Naive thymus-derived CD8-positive, alpha-beta T cell (primary cell): ENCODE measurements around the gene CHST15. TPM values are rescaled to one million over a fixed set of nuclear protein-coding genes. Genes with fewer than 3 reads are reported as not detected.

Experiments
- ATAC-seq, 2 donors: fragments of 150-1000 bp; cut with Tn5 transposase in 1 of 2; sonication (Bioruptor Pico), chemical (Tn5 transposase) in 1 of 2; 1 replicate in 1 of 2; 2 replicates in 1 of 2; pipeline ENCODE4 v1.10.0; 2021; ENCODE audit warnings: mild to moderate bottlenecking in 2 of 2, moderate library complexity in 2 of 2
- POLR2A ChIA-PET: fragments of 350-600 bp; sonication (Branson Sonifier 250); formaldehyde crosslinking; loops from one replicate; lab custom pipeline; 2021; ENCODE audit warnings: antibody characterized with exemption; lab: Charles Lee
- DNase-seq, 10 donors: peaks; one replicate each; pipeline versions ENCODE4 v3.0.0 to v3.0.0-alpha.2; 2020 to 2022
- H3K27ac Mint-ChIP-seq, 10 donors: one replicate each; pipeline ENCODE4 v1.8.0; 2020 to 2022; ENCODE audit warnings: mild to moderate bottlenecking in 10 of 10, mixed read lengths in 10 of 10, moderate library complexity in 4 of 10, inconsistent platforms in 1 of 10
- H3K27me3 Mint-ChIP-seq, 5 donors: one replicate each; pipeline ENCODE4 v1.8.0; 2021 to 2022; ENCODE audit warnings: mixed read lengths in 5 of 5
- H3K36me3 Mint-ChIP-seq, 3 donors: one replicate each; pipeline ENCODE4 v1.8.0; 2020 to 2022; ENCODE audit warnings: mixed read lengths in 3 of 3, mild to moderate bottlenecking in 2 of 3, inconsistent platforms in 1 of 3
- H3K4me1 Mint-ChIP-seq, 4 donors: one replicate each; pipeline ENCODE4 v1.8.0; 2021 to 2022; ENCODE audit warnings: mixed read lengths in 4 of 4
- H3K4me3 Mint-ChIP-seq, 10 donors: one replicate each; pipeline ENCODE4 v1.8.0; 2020 to 2022; ENCODE audit warnings: mild to moderate bottlenecking in 10 of 10, mixed read lengths in 10 of 10, moderate library complexity in 6 of 10, inconsistent platforms in 1 of 10
- H3K9me3 Mint-ChIP-seq, 9 donors: one replicate each; pipeline ENCODE4 v1.8.0; 2020 to 2022; ENCODE audit warnings: mixed read lengths in 9 of 9, mild to moderate bottlenecking in 3 of 9, inconsistent platforms in 1 of 9, moderate library complexity in 1 of 9
- polyA plus RNA-seq, 3 donors: library from polyadenylated mRNA; unstranded; fragments of 300-500 nt; fragmentation: Illumina TruSeq; gene quantifications; one replicate each; pipeline ENCODE4 v1.2.3, GENCODE V29; 2021
- total RNA-seq, 8 experiments: library from RNA in 2 of 8; stranded (reverse) in 2 of 8; gene quantifications; one replicate each; pipeline ENCODE4 v1.2.3 and lab custom pipeline; 2021 to 2026

CHST15 gene
- total and polyA plus RNA-seq, 5 experiments from 2014 or later, result 0.05 to 2.4 (median 1.1) TPM; not detected in 1

DNA sequence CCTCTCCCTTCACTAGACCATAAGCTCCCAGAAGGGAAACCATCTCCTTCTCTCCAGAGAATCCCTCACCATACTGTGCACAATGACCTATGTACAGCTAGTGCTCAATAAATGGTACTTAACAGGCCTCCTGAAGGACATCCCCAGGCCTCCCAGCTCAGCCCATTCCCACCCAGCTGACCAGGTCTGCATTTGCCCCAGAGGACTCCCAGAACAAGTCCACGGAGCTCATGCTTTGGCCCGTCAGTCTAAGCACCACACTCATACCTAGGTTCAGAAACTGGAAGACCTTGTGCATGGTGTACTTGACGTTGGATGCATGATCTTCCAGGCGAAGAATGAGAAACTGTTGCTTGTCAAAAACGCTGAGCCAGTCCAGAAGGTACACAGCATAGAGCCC is 81.3 kb downstream of the CHST15 start:
- Mint-ChIP-seq H3K36me3 (peaks cover 0 to 8% (median 0%) of the 10 kb centered on the region in 3 donors), H3K27ac (no peak overlapping the region), H3K27me3 (peaks cover 0 to 12% (median 0%) of the 10 kb centered on the region in 5 donors), H3K4me1 (no peaks in the 10 kb centered on the region), H3K4me3 (no peak overlapping the region), H3K9me3 (peaks cover 5 to 18% (median 10%) of the 10 kb centered on the region in 9 donors)
- ATAC-seq (no peak), DNase-seq (peak in 1 of 10 donors; percentile 14)
- POLR2A ChIA-PET, result no interaction called here

DNA sequence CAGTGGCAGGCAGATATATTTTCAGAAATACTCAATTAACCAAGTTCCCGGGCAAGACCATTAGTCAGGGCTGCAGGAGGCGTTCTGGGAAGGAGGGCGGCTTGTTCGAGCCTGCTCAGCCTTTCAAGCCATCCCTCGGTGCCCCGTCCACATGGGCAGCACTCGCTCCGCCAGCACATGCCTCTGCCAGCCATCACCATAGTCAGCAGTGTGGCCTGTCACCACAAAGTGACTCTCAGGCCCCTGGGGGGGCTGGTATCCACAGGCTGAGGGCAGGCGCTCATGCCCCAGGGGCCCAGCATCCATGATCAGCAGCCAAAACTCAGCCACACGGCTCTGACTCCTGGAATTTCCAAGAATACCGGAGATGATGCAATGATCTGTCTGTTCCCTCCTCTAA is 81.9 kb downstream of the CHST15 start:
- Mint-ChIP-seq H3K4me1 (no peaks in the 10 kb centered on the region), H3K27ac (no peak overlapping the region), H3K36me3 (peaks cover 0 to 8% (median 0%) of the 10 kb centered on the region in 3 donors), H3K4me3 (no peak overlapping the region), H3K9me3 (peaks cover 5 to 18% (median 10%) of the 10 kb centered on the region in 9 donors), H3K27me3 (peaks cover 0 to 12% (median 0%) of the 10 kb centered on the region in 5 donors)
- peak in 1 of 10 donors; percentile 19 for DNase-seq
- POLR2A ChIA-PET, result no interaction called here
- ATAC-seq, result no peak

DNA sequence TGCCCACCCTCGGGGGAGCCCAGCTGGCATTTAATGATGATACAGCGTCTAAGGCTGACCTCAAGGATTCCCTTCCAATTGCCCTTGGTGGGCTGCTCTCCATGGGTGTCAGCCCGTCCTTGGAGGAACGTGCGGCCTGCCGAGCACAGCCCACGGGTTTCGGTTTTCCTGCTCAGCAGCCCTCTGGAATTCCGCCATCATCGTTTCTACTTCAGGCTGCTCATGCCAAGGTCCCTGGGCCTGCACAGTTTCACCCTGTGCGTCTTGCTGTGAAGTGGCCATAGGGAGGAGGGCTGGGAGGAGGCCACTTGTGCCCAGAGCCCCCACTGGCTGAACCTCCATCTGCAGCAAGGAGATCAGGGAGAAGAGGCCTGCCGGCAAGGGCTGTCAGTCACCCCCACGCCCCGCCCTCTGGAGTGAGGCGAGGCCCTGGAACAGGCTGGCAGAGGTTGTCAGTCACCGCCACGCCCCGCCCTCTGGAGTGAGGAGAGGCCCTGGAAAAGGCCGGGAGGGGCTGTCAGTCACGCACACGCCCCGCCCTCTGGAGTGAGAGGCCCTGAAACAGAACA is 82.8 kb downstream of the CHST15 start:
- DNase-seq (peak in 1 of 10 donors; percentile 54), ATAC-seq (no peak)
- Mint-ChIP-seq H3K9me3 (peaks cover 5 to 18% (median 10%) of the 10 kb centered on the region in 9 donors), H3K27ac (no peak overlapping the region), H3K4me1 (no peaks in the 10 kb centered on the region), H3K36me3 (peaks cover 0 to 8% (median 0%) of the 10 kb centered on the region in 3 donors), H3K4me3 (no peak overlapping the region), H3K27me3 (peaks cover 0 to 11% (median 0%) of the 10 kb centered on the region in 5 donors)
- POLR2A ChIA-PET, result no interaction called here

DNA sequence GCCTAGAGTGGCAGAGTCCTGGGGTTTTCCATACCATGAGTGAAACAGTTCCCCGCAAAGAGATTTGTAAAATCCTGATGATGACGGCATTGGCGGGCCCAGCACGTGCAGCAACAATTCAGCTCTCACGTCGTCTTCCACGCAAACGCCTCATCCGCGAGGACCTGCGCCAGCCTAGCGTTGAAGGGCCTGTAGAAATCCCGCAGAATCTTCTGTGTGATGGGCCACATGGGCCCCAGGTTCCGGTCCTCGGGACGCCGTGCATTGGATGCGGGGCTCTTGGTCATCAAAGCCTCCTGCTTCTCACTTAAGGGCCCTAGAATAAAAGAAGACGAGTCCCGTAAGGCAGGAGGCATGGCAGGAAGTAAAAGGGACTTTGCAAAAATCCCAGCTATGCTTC is 83.4 kb downstream of the CHST15 start:
- DNase-seq (peak in 1 of 10 donors; percentile 32), ATAC-seq (no peak)
- Mint-ChIP-seq H3K4me3 (no peak overlapping the region), H3K4me1 (no peaks in the 10 kb centered on the region), H3K27ac (no peak overlapping the region), H3K9me3 (peaks cover 5 to 18% (median 10%) of the 10 kb centered on the region in 9 donors), H3K36me3 (peaks cover 0 to 8% (median 0%) of the 10 kb centered on the region in 3 donors), H3K27me3 (peaks cover 0 to 8% (median 0%) of the 10 kb centered on the region in 5 donors)
- POLR2A ChIA-PET, result no interaction called here

DNA sequence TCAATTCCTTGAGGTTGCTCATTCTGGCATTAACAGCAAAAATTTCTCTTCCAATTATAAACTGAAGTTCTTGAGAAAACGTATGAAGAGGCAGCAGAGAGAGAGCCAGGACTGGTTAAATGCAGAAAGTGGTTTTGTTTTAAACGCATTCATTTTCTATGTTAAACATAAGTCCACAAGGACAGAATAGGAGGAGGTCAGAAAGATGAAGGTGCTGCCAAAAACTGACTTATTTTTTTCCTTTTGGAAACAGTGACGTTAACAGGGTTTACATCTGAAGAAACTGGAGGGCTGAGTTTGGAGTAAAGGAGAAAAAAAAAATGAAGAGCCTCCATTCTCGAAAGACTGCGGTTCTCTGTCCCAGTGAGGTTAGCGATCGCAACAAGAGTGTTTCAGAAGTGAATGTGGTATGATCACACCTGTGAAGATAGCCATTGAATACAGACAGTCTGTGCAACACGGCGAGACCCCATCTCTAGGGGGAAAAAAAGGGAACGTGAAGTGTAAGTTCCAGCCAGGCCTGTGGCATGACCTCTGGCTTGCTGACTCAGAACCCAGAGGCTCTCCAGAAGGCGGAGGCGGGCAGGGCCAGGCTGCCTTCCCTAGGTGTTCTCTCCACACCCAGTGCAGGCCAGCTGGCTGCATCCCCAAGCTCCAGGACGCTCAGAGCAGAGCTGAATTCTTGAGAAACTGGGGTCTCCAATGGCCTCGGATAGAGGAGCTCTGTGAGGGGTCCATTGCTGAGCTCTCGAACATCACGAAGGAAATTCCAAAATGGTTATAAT is 84.0 kb downstream of the CHST15 start:
- no peak for ATAC-seq
- peak in 1 of 10 donors; percentile 53 for DNase-seq
- H3K9me3 Mint-ChIP-seq, result peaks cover 5 to 18% (median 10%) of the 10 kb centered on the region in 9 donors
- peaks cover 0 to 8% (median 0%) of the 10 kb centered on the region in 3 donors for H3K36me3 Mint-ChIP-seq
- POLR2A ChIA-PET, result no interaction called here
- no peak overlapping the region for H3K27ac Mint-ChIP-seq
- H3K27me3 Mint-ChIP-seq, result peaks cover 0 to 8% (median 0%) of the 10 kb centered on the region in 5 donors
- no peaks in the 10 kb centered on the region for H3K4me1 Mint-ChIP-seq
- no peak overlapping the region for H3K4me3 Mint-ChIP-seq

DNA sequence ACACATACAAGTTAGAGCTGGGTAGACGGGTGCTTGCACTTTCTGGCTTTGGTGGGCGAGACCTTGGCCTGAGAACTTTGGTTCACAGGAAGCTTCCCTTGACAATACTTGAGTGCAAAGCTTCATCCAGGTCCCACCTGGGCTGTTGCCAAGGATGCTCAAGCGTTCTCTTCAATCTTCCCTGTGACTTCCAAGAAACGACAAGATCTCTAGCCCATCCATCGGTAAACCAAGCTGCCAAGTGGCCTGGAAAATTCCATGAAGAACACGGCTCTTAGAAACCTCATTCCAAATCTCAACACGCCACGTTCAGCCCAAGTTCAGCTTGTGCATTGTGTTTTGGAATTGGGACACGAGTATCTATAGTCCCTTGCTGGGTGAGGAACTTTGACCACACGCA is 84.7 kb downstream of the CHST15 start:
- Mint-ChIP-seq H3K27me3 (peaks cover 0 to 4% (median 0%) of the 10 kb centered on the region in 5 donors), H3K9me3 (peaks cover 1 to 13% (median 5%) of the 10 kb centered on the region in 9 donors), H3K36me3 (peaks cover 0 to 5% (median 0%) of the 10 kb centered on the region in 3 donors), H3K4me1 (no peaks in the 10 kb centered on the region), H3K4me3 (no peak overlapping the region), H3K27ac (no peak overlapping the region)
- POLR2A ChIA-PET, result no interaction called here
- ATAC-seq, result no peak
- no peak for DNase-seq

DNA sequence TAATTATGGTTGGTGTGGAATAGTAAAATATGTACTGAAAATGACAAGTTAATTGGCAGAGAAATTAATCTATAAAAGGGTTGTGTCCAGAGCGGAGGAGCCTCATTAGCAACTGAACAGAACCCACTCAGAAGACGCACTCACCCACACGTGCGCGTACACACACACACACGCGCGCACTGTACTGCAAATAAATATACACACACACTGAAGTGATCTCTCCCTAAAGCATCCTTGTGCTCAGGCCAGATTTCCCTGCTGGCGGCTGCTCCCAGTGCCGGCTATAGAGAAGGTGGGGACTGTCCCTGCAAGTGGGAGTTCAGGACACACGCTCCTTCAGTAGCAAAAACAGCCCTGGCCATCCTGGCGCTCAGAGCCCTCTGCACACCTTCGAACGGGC is 85.2 kb downstream of the CHST15 start:
- H3K36me3 Mint-ChIP-seq, result no peaks in the 10 kb centered on the region
- DNase-seq (no peak), ATAC-seq (no peak)
- no peaks in the 10 kb centered on the region for H3K4me1 Mint-ChIP-seq
- H3K27me3 Mint-ChIP-seq, result no peaks in the 10 kb centered on the region
- no peak overlapping the region for H3K27ac Mint-ChIP-seq
- POLR2A ChIA-PET, result no interaction called here
- H3K9me3 Mint-ChIP-seq, result peaks cover 0 to 8% (median 1%) of the 10 kb centered on the region in 9 donors
- no peak overlapping the region for H3K4me3 Mint-ChIP-seq

DNA sequence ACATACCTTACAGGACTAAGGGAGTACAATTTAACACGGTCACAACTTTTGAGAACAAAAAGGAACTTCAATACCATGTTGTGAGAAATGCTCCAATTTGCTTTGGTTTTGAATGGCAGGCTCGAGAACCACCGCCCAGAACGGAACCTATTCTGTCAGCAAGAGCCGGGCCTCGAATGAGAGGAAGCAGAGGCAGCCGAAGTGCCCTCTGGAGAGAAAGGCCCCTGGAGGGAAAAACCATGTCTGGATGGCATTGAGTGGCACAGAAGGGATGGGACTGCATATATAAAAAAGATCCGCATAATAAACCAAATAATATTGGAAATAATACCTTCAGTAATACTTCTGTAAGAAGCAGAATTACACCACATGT is 85.6 kb downstream of the CHST15 start:
- DNase-seq (no peak), ATAC-seq (no peak)
- Mint-ChIP-seq H3K4me3 (no peak overlapping the region), H3K27me3 (no peaks in the 10 kb centered on the region), H3K4me1 (no peaks in the 10 kb centered on the region), H3K9me3 (peaks cover 0 to 3% (median 0%) of the 10 kb centered on the region in 9 donors), H3K36me3 (no peaks in the 10 kb centered on the region), H3K27ac (no peak overlapping the region)
- POLR2A ChIA-PET, result no interaction called here

DNA sequence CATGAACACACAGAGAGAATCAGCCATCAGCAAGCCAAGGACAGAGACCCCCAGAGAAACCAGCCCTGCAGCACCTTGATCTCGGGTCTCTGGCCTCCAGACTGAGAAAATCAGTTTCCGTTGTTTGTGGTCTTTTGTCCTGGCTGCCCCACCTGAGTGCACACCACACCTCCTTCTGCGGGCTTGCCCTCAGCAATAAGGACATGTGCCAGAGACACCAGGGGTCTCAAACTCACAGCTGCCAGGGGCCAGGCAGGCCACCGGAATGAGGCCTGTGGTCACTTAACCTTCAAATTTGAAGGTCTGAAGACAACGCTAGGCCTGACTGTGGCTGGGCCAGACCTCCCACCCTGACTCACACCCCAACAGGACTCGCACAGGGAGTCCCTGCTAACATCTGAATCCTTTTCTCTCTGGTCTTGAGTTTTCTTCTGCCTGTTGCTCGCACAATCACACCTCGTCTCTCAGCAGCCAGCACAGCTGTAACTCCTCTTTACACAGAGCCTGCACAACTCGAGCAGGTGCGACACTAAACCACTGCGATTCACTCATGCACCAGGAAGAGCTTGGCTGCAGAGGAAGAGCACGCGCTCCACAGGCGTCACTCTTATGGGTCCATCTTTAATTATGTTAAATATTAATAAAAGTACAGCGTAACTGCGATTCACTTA is 86.2 kb downstream of the CHST15 start:
- H3K4me3 Mint-ChIP-seq, result no peak overlapping the region
- no peaks in the 10 kb centered on the region for H3K36me3 Mint-ChIP-seq
- no peaks in the 10 kb centered on the region for H3K4me1 Mint-ChIP-seq
- POLR2A ChIA-PET, result no interaction called here
- no peaks in the 10 kb centered on the region for H3K27me3 Mint-ChIP-seq
- no peak for ATAC-seq
- DNase-seq, result no peak
- H3K27ac Mint-ChIP-seq, result no peak overlapping the region
- peaks cover 0 to under 1% (median 0%) of the 10 kb centered on the region in 9 donors for H3K9me3 Mint-ChIP-seq

DNA sequence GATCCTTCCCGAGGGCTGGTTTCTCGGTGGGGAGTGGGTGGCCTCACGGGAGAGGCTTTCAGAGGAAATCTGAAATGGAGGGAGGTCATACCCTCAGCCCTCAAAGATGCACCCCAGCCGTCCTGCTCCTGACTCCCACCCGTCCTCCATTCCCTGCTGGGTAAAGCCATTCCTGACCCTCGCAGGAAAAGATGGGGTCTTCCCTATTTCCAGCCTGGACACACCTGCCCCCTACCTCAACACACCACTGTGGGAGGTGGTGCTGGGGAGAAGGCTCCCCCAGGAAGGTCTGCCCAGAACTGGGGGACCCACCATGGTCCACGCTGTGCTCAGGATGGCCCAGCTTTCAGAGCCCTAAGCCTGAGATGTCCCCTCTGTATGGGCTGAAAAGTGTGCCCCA is 86.9 kb downstream of the CHST15 start:
- Mint-ChIP-seq H3K36me3 (no peaks in the 10 kb centered on the region), H3K27ac (peak overlapping the region in 1 of 10 donors; percentile 67), H3K4me1 (no peaks in the 10 kb centered on the region), H3K9me3 (no peaks in the 10 kb centered on the region), H3K27me3 (peaks cover 0 to 2% (median 0%) of the 10 kb centered on the region in 5 donors), H3K4me3 (no peak overlapping the region)
- POLR2A ChIA-PET, result no interaction called here
- ATAC-seq (no peak), DNase-seq (no peak)

DNA sequence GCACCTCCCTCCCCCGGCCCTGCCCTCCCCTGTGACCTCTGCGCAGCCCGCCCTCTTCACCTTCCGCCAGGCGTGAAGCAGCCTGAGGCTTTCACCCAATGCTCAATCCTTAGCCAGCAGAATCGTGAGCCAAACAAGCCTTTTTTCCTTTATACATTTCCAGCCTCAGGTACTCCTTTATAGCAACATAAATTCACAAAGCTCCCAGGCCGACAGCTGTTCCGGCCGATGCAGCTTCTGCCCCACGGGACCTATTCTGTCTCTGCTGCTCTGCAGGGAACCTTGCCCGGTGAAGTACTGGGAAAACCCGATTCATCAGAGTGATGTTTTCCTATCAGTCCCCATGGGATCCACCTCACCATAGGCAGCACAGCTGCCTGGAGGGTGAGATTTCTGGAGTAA is 87.4 kb downstream of the CHST15 start:
- Mint-ChIP-seq H3K4me1 (peaks cover 0 to 5% (median 0%) of the 10 kb centered on the region in 4 donors), H3K27ac (no peak overlapping the region), H3K4me3 (no peak overlapping the region), H3K9me3 (no peaks in the 10 kb centered on the region), H3K27me3 (peaks cover 0 to 6% (median 0%) of the 10 kb centered on the region in 5 donors), H3K36me3 (no peaks in the 10 kb centered on the region)
- ATAC-seq, result no peak
- DNase-seq, result no peak
- POLR2A ChIA-PET, result no interaction called here

DNA sequence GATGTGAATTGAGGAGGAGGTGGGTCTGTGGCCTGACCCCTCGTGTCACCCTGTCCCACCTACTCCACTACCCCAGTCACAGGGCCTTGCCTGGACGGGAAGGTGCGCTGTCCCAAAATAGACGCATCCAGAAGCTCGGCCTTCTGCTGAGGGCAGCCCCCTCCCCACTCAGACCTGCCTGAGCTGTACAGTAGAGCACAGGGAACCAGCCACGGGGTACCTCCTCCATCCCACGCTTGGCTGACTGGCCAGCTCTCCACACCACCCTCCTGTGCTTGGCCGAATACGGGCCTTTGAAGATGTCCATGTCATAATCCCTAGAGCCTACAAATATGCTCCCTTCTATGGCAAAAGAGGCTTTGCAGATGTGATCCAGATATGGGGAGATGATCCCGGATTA is 88.3 kb downstream of the CHST15 start:
- no peak overlapping the region for H3K4me3 Mint-ChIP-seq
- DNase-seq (no peak), ATAC-seq (no peak)
- no peak overlapping the region for H3K27ac Mint-ChIP-seq
- H3K4me1 Mint-ChIP-seq, result peaks cover 0 to 6% (median 0%) of the 10 kb centered on the region in 4 donors
- POLR2A ChIA-PET, result no interaction called here
- no peaks in the 10 kb centered on the region for H3K9me3 Mint-ChIP-seq
- H3K27me3 Mint-ChIP-seq, result peaks cover 0 to 6% (median 0%) of the 10 kb centered on the region in 5 donors
- H3K36me3 Mint-ChIP-seq, result no peaks in the 10 kb centered on the region

DNA sequence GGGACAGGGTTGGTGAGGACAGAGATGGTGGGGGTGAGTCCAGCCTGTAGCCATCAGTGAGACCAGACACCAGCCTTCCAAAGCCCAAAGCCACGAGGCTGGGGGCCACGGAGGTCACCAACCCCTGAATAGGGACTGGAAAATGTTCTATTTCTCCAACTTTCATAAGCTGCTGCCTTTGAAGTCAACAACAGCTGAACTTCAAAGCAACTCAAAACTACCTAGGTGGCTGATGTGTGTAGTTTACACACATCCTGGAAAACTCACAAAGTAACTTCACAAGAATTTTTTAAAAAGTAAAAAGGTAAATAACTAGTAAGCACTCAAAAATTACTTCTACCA is 88.8 kb downstream of the CHST15 start:
- no peak for ATAC-seq
- no peak overlapping the region for H3K4me3 Mint-ChIP-seq
- H3K9me3 Mint-ChIP-seq, result no peaks in the 10 kb centered on the region
- no peaks in the 10 kb centered on the region for H3K36me3 Mint-ChIP-seq
- H3K27ac Mint-ChIP-seq, result no peak overlapping the region
- peaks cover 0 to 6% (median 0%) of the 10 kb centered on the region in 5 donors for H3K27me3 Mint-ChIP-seq
- peaks cover 0 to 6% (median 0%) of the 10 kb centered on the region in 4 donors for H3K4me1 Mint-ChIP-seq
- DNase-seq, result no peak
- POLR2A ChIA-PET, result no interaction called here
